Parathyroid adenoma (tissue), 2 donors: ENCODE data around the gene AHNAK.

Experiments used
- H2AFZ ChIP-seq: fragments of 300-600 bp; sonication (generic); one replicate; pipeline ENCODE4 v1.7.0; 2017; ENCODE audit warnings: antibody characterized with exemption, mild to moderate bottlenecking
- H3K27ac ChIP-seq: fragments of 300-600 bp; sonication (generic); one replicate; pipeline ENCODE4 v1.7.0; 2017
- H3K27me3 ChIP-seq: fragments of 300-600 bp; sonication (generic); one replicate; pipeline ENCODE4 v1.7.0; 2017; ENCODE audit warnings: low read length; ENCODE audit not compliant: control insufficient read depth, insufficient read depth
- H3K36me3 ChIP-seq: fragments of 300-600 bp; sonication (generic); one replicate; pipeline ENCODE4 v1.7.0; 2017; ENCODE audit warnings: low read length; ENCODE audit not compliant: control insufficient read depth, insufficient read depth
- H3K4me1 ChIP-seq: fragments of 300-600 bp; sonication (generic); one replicate; pipeline ENCODE4 v1.7.0; 2017; ENCODE audit warnings: control low read depth
- H3K4me2 ChIP-seq: fragments of 300-600 bp; sonication (generic); one replicate; pipeline ENCODE4 v1.7.0; 2017; ENCODE audit warnings: low read length
- H3K4me3 ChIP-seq: fragments of 300-600 bp; sonication (generic); one replicate; pipeline ENCODE4 v1.7.0; 2017; ENCODE audit warnings: low read depth, low read length
- H3K79me2 ChIP-seq: fragments of 300-600 bp; sonication (generic); one replicate; pipeline ENCODE4 v1.7.0; 2017; ENCODE audit warnings: control low read depth
- H3K9ac ChIP-seq: fragments of 300-600 bp; sonication (generic); one replicate; pipeline ENCODE4 v1.7.0; 2017; ENCODE audit warnings: mild to moderate bottlenecking
- H3K9me3 ChIP-seq: fragments of 300-600 bp; sonication (generic); one replicate; pipeline ENCODE4 v1.7.0; 2017; ENCODE audit warnings: low read length; ENCODE audit not compliant: control insufficient read depth
- TF ChIP-seq, protein P1 (sequence below): fragments of 300-600 bp; sonication (generic); IDR thresholded peaks from one replicate; pipeline ENCODE4 v1.7.0; 2017; ENCODE audit warnings: antibody characterized with exemption, mild to moderate bottlenecking
- donor health status: primary hyperparathyroidism.

The AHNAK gene

DNA sequence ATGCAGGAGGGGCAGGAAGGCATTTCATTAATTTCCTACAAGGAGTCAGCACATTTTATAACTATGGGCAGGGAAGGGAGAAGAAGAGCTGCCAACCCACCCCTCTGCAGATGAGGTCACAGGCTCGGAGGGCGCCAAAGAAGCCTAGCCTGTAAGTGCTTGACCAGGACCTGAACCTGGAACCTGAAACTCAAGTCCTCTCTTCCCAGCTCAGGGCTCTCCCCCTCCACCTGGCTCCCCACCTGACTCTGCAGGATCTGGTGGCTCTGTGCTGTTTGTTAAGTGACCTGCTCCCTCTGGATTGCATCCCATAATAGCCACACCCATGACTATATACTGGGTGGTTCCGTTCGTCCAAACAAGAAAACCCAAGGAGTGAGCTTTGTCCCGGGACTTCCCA, 100.5 kb downstream of the AHNAK start:
- no peak overlapping the region for H3K9ac ChIP-seq
- H3K79me2 ChIP-seq, result no peaks in the 10 kb centered on the region
- H3K4me3 ChIP-seq, result no peak overlapping the region
- H3K4me2 ChIP-seq, result no peak overlapping the region
- H3K36me3 ChIP-seq, result no peaks in the 10 kb centered on the region
- H3K27ac ChIP-seq, result no peak overlapping the region
- no peaks in the 10 kb centered on the region for H3K27me3 ChIP-seq
- TF ChIP-seq, protein P1, sequence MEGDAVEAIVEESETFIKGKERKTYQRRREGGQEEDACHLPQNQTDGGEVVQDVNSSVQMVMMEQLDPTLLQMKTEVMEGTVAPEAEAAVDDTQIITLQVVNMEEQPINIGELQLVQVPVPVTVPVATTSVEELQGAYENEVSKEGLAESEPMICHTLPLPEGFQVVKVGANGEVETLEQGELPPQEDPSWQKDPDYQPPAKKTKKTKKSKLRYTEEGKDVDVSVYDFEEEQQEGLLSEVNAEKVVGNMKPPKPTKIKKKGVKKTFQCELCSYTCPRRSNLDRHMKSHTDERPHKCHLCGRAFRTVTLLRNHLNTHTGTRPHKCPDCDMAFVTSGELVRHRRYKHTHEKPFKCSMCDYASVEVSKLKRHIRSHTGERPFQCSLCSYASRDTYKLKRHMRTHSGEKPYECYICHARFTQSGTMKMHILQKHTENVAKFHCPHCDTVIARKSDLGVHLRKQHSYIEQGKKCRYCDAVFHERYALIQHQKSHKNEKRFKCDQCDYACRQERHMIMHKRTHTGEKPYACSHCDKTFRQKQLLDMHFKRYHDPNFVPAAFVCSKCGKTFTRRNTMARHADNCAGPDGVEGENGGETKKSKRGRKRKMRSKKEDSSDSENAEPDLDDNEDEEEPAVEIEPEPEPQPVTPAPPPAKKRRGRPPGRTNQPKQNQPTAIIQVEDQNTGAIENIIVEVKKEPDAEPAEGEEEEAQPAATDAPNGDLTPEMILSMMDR, result no peak
- no peak overlapping the region for H2AFZ ChIP-seq
- no peaks in the 10 kb centered on the region for H3K9me3 ChIP-seq
- peaks cover 11% of the 10 kb centered on the region for H3K4me1 ChIP-seq

DNA sequence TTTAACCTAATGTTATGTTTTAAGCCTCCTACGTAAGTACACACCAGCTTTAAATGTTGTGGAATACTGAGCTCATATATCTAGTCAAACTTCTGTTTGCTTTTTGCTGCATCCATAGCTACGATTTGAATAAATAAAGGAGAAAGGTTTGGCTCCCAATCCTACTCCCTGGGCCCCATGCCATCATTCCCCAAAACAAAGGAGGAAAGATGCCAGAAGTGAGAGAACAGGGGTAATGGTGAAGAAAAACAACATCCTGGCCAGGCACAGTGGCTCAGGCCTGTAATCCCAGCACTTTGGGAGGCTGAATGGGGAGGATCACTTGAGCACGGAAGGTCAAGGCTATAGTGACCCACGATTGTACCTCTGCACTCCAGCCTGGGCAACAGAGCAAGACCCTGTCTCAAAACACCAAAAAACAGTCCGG, 101.3 kb downstream of the AHNAK start:
- H3K36me3 ChIP-seq, result no peaks in the 10 kb centered on the region
- no peaks in the 10 kb centered on the region for H3K79me2 ChIP-seq
- no peak overlapping the region for H3K9ac ChIP-seq
- H3K4me2 ChIP-seq, result no peak overlapping the region
- TF ChIP-seq, protein P1, result no peak
- peak overlapping the region; percentile 76 for H3K27ac ChIP-seq
- no peaks in the 10 kb centered on the region for H3K9me3 ChIP-seq
- no peak overlapping the region for H3K4me3 ChIP-seq
- peaks cover 11% of the 10 kb centered on the region for H3K4me1 ChIP-seq
- no peak overlapping the region for H2AFZ ChIP-seq
- H3K27me3 ChIP-seq, result no peaks in the 10 kb centered on the region

DNA sequence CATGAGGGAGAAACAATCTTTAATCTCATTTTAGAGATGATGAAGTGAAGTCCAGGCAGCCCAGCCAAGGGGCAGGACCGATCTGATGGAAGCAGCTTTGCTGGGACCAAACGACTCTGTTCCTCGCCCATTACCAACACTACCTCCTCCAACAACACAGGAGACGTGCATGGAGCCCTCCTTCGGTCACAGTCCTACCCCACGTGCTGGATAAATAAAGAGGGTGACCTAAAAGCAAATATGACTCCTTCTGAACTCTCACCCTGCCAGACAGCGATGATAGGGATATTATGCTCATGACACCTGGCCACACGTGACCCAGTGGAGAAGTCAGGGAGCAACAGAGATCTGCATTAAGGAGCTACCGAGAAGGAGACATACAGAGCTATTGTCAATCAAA, 101.8 kb downstream of the AHNAK start:
- Histone ChIP-seq H3K9ac (no peak overlapping the region), H3K27ac (peak overlapping the region; percentile 76), H3K79me2 (no peaks in the 10 kb centered on the region), H3K36me3 (no peaks in the 10 kb centered on the region), H3K4me1 (peaks cover 11% of the 10 kb centered on the region), H3K4me3 (no peak overlapping the region), H3K4me2 (peak overlapping the region; percentile 22), H3K9me3 (no peaks in the 10 kb centered on the region), H2AFZ (peak overlapping the region; percentile 93), H3K27me3 (no peaks in the 10 kb centered on the region)
- TF ChIP-seq, protein P1, result no peak

DNA sequence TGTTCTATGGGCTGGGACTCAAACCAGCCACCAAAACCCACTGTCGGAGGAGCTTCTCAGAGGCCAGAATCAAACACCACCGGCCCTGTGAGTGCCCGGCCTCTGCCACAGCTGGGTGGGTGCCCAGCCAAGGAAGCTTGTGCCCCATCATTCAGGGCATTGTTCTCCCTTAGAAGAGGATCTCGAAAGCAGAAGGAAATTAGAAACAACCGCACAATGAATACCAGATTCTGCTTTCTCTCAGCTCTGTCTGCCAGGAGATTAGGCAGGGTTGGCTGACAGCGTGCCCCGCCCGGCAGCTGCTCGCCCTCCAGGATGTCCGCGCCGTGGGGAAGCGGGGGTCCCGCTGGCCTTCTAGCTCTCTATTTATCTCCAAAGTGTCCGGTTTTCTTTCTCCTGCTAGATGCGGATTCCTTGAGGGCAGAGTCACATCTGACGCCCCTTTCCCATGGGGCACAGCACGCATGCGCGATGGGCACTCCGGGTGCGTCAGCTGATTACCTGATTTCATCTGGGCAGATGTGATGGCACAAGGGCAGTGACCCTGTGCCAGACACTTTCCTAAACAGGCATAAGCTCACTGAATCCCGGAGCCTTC, 102.3 kb downstream of the AHNAK start:
- peak overlapping the region; percentile 22 for H3K4me2 ChIP-seq
- H3K4me1 ChIP-seq, result peaks cover 11% of the 10 kb centered on the region
- H3K36me3 ChIP-seq, result no peaks in the 10 kb centered on the region
- no peaks in the 10 kb centered on the region for H3K79me2 ChIP-seq
- peak overlapping the region; percentile 76 for H3K27ac ChIP-seq
- H2AFZ ChIP-seq, result peak overlapping the region; percentile 93
- H3K27me3 ChIP-seq, result no peaks in the 10 kb centered on the region
- H3K9me3 ChIP-seq, result no peaks in the 10 kb centered on the region
- no peak overlapping the region for H3K4me3 ChIP-seq
- no peak overlapping the region for H3K9ac ChIP-seq
- TF ChIP-seq, protein P1, result no peak
